Measurements from ENCODE around the gene DPF3.
"Not testable (repeated sequence)": the region's sequence is repeated elsewhere in the genome, so short reads cannot be mapped to it uniquely, and the experiment has no call there.

Gene DPF3

DNA sequence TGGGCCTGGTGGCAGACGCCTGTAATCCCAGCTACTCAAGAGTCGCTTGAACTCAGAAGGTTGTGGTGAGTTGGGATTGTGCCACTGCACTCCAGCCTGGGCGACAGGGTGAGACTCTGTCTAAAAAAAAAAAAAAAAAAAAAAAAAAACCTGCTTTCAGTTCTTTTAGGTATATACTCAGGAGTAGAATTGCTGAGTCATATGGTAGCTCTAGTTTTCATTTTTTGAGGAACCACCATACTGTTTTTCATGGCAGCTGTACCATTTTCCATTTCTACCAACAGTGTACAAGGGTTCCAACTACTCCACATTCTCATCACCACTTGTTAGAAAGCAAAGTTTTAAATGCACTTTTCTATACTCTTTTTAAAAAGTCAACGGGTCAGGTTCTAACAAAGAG, 119.8 kb downstream of the DPF3 start:
- no peak for DNase-seq (ENCODE audit: low read depth)

DNA sequence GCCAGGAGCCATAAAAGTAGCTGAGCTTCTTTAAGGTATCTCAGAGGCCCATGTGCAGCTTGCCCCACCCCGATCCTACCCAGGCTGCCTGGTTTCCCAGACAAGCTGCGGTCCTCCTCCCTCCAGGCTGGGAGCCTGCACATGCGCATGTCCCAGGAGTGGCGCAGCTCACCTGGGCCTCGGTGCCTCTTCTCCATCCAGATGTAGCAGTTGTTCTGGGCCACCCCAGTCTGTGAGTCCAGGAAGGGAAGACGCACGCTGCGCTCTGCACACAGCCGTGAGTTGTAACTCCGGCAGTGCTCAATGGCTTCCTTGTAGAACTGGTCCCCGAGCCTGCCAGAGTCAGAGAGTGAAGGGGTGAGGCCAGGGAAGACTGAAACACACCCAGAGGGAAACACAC, 122.3 kb downstream of the DPF3 start:
- DNase-seq (ENCODE audit: low read depth), result no peak

GRCh38 chr14:72766296-72766695, 127.6 kb downstream of the DPF3 start:
- DNase-seq (ENCODE audit: low read depth), result no peak

DNA sequence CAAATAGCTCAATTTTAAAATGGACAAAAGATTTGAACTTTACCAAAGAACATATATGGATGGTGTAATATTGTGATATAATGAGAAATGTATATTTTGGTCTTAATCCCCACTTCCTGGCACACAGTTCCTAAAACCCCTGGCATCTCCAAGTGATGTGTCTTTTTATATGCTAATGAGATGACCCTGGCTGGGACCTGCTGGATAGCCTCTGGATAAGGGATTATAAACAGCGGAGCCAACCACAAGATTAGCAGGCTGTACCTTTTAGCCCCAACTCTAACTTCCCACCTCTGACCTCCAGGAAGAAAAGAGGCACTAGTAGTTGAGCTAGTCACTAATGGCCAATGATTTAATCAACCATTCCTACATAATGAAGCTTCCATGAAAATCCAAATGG, 130.0 kb downstream of the DPF3 start:
- DNase-seq (ENCODE audit: low read depth), result no peak

- no peak for DNase-seq (ENCODE audit: low read depth)
Observed at GRCh38 chr14:72759670-72760069, 134.2 kb downstream of the DPF3 start.

DNA sequence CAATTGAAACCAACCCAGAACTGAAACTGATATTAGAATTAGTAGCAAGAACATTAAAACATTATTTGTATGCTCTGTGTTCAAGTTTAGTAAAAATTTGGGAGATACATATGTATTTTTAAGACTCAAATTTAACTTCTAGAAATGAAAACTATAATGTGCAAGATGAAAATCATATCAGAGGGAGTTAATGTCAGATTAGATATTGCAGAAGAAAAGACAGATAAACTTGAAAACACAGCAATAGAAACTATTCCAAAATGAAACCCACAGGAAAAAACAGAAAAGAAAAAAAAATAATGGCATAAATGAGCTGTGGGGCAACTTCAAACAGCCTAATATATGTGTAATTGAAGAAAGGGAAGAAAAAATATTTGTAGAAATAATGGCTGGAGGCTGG, 134.9 kb downstream of the DPF3 start:
- DNase-seq (ENCODE audit: low read depth), result no peak

DNA sequence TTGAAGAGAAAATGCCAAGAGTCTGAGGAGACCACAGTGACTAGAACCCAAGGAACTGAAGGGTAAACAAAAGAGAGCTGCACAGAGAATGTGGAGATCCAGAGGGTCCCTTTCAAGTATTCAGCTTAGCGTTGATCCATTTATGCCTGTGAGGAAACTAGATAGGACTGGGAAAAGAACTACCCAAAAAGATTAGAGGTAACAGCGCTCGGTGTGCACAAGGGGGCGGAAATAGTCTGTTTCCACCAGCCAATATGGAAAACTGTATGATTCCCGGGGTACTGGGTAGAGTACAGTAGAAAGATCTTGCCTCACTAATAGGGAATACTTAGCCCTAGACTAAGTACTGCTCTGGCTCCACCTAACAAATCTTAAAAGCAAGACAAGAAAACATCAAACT, 135.5 kb downstream of the DPF3 start:
- no peak for DNase-seq (ENCODE audit: low read depth)

GRCh38 chr14:72756967-72757366, 136.9 kb downstream of the DPF3 start:
- DNase-seq (ENCODE audit: low read depth), result no peak

GRCh38 chr14:72755766-72756165, 138.1 kb downstream of the DPF3 start:
- DNase-seq (ENCODE audit: low read depth), result no peak

DNA sequence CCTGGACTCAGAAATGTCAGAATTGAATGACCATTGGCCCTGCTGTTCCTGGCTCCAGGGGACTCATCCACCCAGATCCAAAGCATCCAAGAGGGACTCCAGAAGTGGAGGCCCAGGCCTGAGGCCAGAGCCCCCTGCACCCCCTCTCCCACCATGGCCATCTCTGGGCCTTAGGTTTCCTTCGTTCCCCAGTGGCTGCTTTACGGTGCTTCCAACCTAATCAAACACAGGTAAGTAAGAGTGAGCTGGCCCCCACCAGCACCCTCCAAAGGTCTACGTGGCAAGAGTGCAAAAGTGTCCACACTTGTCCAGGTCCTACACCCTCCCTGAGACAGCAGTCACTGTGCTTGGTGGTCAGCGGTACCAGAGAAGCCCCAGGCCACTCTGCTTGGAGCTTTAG, 139.0 kb downstream of the DPF3 start:
- DNase-seq (ENCODE audit: low read depth), result no peak

- no peak for DNase-seq (ENCODE audit: low read depth)
Observed at GRCh38 chr14:72753879-72754400, 140.0 kb downstream of the DPF3 start.

GRCh38 chr14:72753044-72753710, 140.7 kb downstream of the DPF3 start:
- no peak for DNase-seq (ENCODE audit: low read depth)

- no peak for DNase-seq (ENCODE audit: low read depth)
Observed at GRCh38 chr14:72752034-72752412, 141.9 kb downstream of the DPF3 start.

- no peak for DNase-seq (ENCODE audit: low read depth)
Observed at GRCh38 chr14:72751276-72752033, 142.4 kb downstream of the DPF3 start.

GRCh38 chr14:72748921-72749320, 145.0 kb downstream of the DPF3 start:
- not testable (repeated sequence) for DNase-seq (ENCODE audit: low read depth)

GRCh38 chr14:72747652-72748051, 146.2 kb downstream of the DPF3 start:
- DNase-seq (ENCODE audit: low read depth), result no peak

- DNase-seq (ENCODE audit: low read depth), result no peak
Observed at GRCh38 chr14:72745991-72746980, 147.6 kb downstream of the DPF3 start.

DNA sequence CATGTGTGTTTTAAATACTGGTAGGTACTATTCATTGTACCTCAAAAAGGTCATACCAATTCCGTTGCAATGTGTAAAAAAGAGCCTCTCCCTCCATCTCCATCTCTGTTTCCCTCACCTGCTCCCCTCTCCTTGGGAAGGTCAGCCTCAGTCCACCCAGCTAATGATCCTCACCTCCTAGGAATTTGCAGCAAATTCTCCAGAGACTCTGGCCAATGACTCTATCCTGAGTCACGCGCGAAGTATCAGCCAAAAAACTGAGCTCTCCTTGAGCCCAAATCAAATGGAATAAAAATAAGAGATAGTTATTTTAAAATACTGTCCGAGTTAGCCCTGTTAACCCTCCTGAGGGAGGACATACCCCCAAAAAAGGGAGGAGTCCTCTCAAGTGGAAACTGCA, 148.4 kb downstream of the DPF3 start:
- no peak for DNase-seq (ENCODE audit: low read depth)

GRCh38 chr14:72744416-72745120, 149.3 kb downstream of the DPF3 start:
- no peak for DNase-seq (ENCODE audit: low read depth)

DNA sequence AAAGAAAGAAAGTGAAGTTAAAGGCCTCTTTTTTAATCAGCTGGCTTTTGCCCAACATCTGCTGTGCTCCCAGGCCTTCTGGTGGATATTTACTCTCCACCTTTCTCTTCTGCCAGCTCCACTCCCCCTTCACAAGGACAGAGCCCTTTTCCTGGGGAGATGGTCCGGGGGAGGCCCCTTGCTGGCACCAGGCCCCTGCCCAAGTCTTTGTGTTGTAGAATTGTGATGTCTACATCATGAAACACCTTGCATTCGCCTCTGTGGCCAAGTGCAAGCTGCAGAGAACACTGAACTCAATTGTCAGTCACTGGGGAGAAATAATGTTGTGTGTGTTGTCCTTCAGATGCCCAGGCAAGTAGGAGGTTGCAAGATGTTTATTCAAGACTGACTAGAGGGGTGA, 150.3 kb downstream of the DPF3 start:
- no peak for DNase-seq (ENCODE audit: low read depth)

DNA sequence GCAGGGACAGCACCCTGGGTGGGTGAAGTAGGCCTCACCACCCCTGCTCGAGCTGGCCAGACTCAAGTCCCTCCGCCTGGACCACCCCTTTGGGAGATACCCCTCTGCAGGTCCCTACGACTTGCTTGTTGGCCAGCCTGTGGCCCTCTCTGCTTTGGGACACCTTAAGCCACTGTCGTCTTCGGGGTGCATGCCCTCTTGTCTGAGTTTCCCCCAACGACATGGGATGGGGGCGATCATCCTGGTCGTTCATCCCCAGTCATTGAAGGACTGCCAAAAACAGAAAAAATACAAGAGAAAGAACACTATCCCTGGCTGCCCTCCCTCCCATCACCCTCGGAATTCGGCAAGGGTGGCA, 151.1 kb downstream of the DPF3 start:
- DNase-seq (ENCODE audit: low read depth), result no peak
